Mesenteric fat pad (tissue), 1 donor: ENCODE results near the gene EXOC3L1. TPM values are rescaled to one million over a fixed set of nuclear protein-coding genes. Genes with fewer than 3 reads are reported as not detected.

ENCODE experiments used
- DNase-seq: peaks from one replicate; pipeline ENCODE4 v3.0.0-alpha.2; 2020; ENCODE audit warnings: low spot score
- total RNA-seq: library from RNA; stranded (reverse); fragmentation: NEBNext Ultra II Directional; extraction: Animal tissue kit (Norgen Biotek cat#: 25700); gene quantifications from one replicate; pipeline ENCODE4 v1.2.1, GENCODE V29; 2021
- donor health status: DM: yes; HTN: yes; CAD: no.

Gene EXOC3L1
- total RNA-seq, 1 donor from 2014 or later = 4.1 TPM

DNA sequence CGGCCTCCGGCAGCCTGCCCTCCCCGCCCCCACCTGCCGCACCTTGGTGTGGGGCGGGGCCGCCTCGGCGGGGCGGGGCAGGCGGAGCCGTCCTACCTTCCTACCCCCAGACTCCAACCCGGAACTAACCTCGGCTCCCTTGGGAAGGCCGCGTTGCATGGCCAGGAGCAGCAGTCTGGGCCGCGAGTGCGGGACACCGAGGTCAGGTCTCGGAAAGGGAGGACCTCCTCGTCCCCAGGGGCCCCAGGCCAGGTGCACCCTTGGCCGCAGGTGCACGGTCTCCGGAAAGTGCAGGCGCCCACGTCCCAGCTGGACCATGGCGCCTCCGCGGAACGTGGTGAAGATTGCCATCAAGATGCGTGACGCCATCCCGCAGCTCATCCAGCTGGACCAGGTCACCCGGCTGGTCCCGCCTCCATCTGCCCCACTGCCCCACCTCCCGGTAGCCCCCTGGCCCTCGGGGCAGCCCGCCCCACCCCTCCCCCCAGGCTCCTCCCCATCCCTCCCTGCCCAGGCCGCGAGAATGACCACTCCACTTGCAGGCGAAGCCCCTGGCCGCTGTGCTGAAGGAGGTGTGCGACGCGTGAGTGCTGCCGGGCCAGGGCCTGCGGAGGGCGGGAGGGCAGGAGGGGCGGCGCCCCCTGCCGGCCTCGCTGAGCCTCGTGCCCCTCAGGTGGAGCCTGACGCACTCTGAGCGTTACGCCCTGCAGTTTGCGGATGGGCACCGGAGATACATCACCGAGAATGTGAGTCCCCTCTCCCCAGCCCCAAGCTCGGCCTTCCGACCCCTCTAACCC, 9.3 kb upstream of the EXOC3L1 start, which contains the start of gene ELMO3:
ELMO3 (plus strand) TSS at position 121 of the 797 bp plus-strand sequence; CDS start at position 317, 196 bp downstream.
- no peak for DNase-seq

DNA sequence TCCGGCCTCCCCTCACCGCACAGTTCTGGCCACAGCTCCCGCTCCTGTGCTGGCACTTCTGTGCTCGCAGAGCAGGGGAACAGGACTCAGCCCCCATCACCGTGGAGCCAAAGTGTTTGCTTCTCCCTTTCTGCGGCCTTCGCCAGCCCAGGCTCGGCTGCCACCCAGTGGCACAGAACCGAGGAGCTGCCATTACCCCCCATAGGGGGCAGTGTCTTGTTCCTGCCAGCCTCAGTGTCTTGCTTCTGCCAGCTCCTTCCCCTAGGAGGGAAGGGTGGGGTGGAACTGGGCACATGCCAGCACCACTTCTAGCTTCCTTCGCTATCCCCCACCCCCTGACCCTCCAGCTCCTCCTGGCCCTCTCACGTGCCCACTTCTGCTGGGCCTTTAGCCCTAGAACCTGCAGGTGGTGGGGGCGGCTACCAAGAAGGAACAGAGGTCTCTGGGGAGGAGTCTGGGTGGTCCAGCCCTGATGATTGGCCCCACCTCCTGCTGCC, 8.3 kb upstream of the EXOC3L1 start:
- DNase-seq = no peak

DNA sequence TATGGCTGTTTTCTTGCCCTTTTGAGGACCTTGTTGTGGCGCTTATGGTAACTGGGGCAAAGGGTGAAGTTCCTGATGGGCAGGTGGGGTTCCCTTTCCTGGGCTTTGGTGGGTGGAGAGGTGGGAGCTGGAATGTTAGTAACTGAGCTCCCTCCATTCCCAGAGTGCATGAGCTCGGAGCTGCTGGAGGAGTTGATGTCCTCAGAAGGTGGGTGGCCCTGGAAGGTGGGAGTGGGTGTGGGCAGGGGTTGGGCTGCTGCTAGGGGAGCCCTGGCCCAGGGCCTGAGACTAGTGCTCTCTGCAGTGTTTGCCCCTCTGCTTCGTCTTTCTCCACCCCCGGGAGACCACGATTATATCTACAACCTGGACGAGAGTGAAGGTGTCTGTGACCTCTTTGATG, 7.8 kb upstream of the EXOC3L1 start:
- no peak for DNase-seq

DNA sequence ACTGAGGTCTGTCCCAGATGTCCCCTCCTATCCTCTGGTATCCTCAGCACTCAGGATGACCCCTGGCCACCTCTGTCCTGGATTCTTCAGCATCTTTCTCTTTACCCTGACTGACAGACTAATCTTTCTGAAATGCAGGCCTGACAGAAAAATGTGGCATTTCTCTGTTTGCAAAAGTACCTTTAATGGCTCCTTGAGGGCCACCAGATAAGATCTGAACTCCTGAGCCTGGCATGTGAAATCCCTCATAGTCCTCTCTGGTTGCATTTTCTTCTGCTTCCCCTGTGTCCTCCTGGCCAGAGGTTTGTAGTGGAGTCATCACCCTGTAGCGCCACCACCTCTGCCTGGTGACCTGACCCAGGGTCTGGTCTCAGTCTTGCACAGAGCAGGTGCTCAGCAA, 6.9 kb upstream of the EXOC3L1 start:
- no peak for DNase-seq

DNA sequence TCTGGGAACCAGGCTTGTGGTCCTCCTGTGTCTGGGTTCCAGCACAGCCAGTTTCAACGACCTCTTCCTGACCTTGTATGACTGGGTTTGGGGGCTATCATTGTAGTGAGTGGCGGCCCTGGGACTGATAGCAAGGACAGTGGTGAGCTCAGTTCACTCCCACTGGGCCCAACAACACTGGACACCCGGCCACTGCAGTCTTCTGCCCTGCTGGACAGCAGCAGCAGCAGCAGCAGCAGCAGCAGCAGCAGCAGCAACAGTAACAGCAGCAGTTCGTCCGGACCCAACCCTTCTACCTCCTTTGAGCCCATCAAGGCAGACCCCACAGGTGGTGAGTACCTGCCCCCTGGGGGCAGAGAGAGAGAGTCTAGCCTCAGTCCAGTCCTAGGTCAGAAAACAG, 5.7 kb upstream of the EXOC3L1 start:
- no peak for DNase-seq

DNA sequence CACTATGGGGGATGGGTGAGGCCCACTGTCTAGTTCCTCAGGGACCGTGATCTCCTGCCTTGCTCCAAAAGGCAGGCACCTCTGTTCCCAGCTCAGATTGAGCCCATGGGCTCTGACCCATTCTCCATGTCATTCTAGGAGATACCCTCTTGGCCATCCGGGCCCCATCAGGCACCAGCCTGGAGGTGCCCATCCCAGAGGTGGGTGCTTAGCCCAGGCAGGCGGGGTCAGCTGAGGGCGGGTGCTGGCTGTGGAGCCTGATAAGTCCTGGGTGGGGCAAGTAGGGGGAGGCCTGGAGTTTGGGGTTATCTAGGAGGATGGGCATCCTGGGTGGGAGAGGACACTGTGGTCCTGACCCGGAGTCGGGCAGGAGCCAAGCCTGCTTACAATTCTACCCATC, 4.3 kb upstream of the EXOC3L1 start:
- DNase-seq = no peak

DNA sequence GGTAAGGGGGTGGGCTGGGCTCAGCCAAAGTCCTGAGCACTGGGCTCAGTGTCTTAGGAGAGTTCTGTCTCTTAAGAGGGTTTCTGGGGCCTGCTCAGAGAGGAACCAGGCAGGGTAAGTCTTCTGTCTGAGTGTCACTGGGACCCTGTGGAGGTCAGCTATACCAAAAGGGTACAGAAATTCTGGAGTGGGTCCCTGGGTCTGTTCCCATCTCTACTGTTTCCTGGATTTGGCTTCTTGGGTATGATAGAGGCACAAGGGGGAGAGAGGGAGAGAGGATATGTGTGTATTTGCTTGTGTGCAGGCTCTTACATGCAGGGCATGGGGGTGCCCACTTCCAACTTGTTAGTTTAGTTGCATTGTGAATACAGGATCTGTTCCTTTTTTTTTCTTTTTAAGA, 3.6 kb upstream of the EXOC3L1 start:
- no peak for DNase-seq

DNA sequence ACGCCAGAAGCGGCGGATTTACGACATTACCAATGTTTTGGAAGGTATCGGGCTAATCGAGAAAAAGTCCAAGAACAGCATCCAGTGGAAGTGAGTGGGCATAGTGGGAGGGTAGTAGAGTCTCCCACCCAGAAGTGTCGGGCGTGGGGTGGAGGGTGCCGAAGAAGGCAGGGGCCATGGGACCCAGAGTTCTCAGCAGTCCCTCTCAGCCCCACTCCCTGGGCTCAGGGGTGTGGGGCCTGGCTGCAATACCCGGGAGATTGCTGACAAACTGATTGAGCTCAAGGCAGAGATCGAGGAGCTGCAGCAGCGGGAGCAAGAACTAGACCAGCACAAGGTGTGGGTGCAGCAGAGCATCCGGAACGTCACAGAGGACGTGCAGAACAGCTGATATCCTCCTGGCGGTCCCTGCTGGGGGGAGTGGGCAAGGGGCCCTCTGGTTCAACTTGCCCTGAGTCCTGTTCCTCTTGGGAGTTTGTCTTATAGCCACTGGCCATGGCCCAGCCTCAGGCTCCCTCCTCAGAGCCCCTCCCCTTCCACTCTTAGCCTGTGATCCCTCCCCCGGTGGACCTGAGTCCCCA, 2.9 kb upstream of the EXOC3L1 start:
- DNase-seq = no peak

DNA sequence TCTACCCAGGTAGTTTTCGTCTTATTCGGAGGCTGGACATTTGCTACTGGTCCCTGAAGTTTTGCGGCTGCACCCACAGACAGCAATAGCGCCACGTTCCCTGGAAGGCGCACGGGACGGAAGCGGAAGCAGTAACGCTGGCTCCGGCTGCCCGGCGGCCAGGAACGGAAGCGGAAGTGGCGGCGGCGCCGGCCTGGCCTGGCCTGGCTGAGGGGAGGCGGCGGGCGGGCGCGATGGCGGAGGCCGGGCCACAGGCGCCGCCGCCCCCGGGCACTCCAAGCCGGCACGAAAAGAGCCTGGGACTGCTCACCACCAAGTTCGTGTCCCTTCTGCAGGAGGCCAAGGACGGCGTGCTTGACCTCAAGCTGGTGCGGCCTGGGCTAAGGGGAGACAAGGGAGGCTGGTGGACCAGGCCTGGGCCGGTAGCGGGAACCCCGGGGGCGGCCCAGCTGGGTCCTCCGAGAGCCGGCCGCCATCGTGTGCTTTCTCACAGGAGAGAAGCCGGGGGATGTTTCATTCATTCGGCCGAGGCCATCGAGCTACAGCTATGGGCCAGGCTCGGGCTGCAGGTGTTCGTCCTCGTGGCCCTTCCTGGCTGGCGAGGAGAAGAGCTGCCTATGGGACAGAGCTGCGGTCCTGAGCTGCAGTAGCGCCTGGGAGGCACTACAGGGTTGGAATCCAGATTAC, 2.2 kb upstream of the EXOC3L1 start, which contains the start of gene E2F4:
E2F4 (plus strand) TSS at position 161 of the 687 bp plus-strand sequence; CDS start at position 234, 73 bp downstream.
- DNase-seq = peak; percentile 96

DNA sequence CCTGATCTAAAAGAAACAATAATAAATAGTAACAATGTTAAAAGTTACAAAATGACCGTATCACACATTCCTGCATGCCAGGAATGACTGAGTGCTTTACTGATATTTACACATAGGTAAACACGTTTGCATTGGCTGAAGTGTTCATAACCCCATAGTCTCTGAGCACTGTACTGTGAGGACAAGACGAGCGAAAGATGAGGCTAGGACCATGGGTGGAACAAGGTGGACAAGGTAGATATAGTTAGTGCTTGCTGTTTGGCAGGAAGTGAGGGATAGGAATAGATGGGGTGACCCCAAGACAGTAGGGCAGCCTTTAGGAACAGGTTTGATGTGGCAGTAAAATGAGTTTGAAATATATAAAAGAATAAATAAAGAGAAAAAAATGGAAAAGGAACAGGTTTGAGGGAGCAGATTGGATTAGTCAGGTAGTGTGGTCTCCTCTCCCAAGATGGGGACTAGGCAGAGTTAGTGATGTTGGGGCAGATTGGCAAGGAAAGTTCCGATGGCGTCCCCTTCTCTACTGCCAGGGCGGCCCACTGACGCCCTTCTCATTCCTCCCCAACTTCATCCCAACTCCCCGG, 1.6 kb upstream of the EXOC3L1 start:
- DNase-seq = no peak

DNA sequence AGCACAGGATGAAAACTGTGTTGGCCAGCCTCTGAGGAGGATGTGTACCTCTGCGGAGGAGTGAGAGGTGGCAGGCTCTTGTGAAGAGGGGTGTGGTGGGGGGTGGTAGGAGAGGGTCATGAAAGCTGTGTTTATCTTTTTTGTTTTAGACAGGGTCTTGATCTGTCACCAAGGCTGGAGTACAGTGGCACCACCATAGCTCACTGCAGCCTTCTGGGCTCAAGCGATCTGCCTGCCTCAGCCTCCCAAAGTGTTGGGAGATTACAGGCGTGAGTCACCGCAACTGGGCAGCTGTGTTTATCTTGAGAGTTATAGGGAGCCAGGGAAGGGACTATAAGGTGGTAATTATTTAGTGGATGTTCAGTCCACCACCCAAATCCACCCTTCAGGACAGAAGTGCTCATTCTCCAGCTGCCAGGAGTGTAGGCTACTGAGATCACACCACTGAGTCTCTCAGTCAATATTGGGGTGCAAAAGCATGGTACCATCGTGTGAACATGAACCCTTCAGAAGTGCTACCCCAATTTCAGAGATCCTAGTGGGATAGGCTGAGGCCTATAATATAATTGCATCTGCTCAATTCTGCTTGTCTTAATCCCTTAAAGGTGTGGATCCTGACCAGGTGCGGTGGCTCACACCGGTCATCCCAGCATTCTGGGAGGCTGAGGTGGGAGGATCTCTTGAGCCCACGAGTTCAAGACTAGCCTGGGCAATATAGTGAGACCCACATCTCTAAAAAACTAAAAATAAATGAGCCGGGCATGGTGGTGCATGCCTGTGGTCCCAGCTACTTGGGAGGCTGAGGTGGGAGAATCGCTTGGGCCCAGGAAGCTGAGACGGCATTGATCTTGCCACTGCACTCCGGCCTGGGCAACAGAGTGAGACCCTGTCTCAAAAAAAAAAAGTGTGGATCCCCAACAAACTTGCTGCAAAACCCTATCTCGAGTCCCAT, 788 bp upstream of the EXOC3L1 start:
- no peak for DNase-seq

DNA sequence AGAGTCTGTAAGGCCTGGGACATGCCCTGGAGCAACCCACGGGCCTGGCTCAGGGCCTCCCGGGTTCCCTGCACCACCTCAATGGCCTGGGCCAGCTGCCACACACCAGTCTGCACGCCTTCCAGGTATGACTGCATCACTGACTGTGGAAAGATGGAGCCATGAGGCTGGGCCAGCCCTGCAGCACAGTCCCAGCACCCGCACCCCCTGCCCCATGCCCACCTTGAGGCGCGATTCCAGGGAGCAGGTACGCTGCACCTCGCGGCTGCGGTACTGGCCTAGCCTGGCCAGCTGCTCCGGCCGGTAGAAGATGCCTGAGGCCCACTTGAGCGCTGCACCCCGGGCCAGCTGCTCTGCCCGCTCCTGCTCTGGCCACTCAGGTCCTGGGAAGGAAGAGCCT, 1.1 kb downstream of the EXOC3L1 start:
- DNase-seq = no peak

DNA sequence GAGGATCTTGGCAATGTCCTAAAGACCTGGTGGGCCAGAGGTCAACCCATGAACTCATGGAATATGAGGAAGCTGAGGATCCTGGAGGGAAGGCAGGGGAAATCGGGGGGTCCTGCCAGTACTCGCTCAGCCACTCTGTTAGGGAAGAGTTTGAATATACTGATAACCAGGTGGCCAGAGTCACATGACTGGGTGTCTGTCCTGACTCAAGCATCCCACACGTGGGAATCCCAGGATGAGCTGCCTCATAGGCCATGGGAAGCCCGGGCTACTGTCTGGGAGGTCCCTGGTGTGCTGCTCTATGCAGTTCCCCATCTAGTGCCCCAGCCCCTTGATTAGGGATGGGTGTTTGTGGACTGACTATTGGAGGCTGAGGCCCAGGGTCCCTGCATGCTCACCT, 1.6 kb downstream of the EXOC3L1 start:
- no peak for DNase-seq

DNA sequence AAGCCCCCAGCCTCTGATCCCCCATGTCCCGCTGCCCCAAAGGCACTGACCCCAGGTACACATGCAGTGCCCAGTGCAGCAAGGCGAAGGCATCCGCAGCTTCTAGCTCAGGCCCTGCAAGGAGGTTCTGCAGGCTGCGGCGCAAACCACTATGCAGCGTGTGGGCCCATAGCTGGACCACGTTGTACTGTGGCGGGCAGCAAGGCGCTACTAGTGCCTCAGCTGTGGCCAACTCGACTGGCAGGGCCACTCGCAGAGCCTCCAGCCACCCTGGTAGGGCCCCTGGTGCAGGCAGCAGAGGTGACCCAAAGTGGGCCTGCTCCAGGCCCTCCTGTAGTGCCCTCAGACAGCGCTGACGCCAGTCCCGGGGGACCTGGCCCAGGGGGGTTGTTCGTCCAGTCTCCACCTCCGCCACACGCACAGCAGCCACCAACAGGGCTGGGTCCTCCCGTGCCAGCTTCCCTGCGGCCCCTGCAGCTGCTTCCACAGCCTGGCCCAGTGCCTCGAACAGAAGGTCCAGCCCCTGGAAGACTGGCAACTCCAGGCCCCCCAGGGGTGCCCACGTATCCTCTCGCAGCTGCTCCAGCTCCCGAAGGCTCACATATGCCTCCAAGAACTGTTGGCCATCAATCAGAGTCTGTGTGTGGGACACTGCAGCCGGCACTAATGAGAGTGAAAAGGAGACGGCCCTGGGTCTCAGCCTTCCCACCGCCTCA, 2.6 kb downstream of the EXOC3L1 start:
- no peak for DNase-seq

DNA sequence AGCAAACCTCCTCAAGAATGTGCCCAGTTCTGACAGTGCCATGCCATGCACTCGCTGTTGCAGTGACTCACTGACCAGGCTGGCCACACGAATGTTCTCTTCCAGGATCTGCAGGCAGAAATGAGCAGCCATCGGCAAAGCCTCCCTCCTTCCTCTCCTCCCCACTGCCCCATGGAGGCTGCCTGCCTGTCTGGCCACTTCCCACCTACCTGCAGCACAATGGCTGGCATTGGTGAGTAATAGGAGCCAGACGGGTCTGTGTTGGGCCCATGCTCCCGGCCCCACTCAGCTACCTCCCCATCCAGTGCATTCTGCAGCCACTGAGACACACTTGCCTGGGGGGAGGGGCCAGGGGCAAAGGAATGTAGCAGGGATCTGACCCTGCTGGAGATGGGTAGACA, 3.4 kb downstream of the EXOC3L1 start:
- no peak for DNase-seq

DNA sequence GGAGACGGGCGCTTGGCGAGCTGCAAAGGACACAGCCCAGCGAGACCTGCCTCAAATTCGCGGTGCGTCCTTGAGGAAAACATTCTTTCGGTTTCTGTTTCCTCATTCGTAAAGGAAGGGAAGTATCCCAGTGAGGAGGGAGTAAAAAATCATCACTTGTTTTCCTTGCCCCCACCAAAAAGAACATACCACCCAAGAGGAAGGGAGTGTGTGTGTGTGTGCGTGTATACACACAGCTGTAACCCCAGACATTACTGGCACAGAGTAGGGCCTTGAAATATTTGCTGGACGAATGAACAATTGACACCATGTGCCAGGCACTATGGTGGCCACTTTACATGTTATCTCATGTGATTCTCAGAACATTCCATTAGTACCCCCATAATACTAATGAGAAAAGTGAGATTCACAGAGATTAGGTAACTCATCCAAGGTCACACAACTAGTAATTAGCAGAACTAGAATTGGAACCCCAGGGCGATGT, 4.2 kb downstream of the EXOC3L1 start:
- DNase-seq = no peak

DNA sequence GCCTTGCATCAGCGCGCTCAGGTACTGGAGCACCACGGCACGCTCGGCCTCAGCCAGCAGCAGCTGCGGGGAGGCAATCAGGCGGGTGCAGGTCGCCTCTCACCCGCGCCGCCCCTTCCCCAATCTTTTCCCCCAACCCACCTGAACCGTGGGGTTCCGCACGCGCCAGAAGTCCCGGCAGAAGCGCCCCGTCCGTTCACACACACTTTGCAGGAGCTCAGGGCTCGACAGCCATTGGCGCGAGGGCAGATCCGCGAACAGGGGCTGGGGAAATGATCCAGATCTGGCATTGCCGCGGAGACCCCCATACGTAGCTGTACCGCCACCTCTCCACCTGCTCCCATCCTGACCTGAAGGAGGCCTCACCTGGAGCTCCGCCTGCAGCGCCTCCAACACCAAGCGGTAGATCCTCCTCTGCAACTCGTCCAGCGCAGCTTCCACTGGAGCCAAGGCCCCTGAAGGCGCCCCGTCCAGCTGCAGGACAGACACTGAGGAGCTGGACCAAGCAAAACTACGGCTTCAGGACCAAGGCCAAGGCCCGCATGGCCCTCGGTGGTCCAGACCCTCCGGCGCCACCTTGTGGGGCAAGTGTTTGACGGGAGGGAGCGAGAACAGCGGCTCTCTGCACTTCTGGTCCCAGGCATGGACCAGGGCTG, 4.8 kb downstream of the EXOC3L1 start:
- DNase-seq = peak; percentile 95

DNA sequence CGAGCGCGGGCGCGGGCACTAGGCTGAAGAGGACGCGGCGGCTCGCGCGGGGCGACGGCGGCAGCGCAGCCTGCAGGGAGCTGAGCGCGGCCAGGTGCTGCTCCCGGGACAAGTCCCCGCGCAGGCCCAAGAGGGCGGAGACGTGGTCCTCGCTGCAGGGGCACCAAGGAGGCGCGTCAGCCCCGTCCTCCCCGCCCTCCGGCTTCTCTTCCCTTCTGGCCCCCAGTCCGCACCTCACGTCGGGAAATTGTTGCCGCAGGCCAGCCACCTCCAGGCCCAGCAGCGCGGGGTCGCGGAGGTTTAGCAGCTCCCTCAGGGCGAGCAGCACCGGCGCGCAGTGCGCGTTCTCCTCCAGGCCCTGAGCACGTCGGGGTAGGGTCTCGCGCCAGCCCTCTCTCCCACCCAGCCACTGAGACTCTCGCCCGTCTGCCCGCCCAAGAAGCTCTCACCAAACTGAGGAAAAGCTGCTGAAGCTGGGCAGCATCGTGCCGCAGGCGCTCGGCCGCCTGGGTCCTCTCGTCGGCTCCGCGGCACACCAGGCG, 5.4 kb downstream of the EXOC3L1 start:
- no peak for DNase-seq
